Nephron progenitor cell (in vitro differentiated cells): Measurements from ENCODE around the gene RANGRF.

Source experiments
- DNase-seq: peaks from one replicate; pipeline ENCODE4 v3.0.0; 2021
- H3K27ac Mint-ChIP-seq: 2 replicates; pipeline ENCODE4 v1.8.0; 2021; ENCODE audit warnings: mild to moderate bottlenecking, moderate library complexity, mixed read lengths
- H3K27me3 Mint-ChIP-seq: 2 replicates; pipeline ENCODE4 v1.8.0; 2021; ENCODE audit warnings: mild to moderate bottlenecking, low read depth, mixed read lengths; ENCODE audit not compliant: poor library complexity
- H3K36me3 Mint-ChIP-seq: 2 replicates; pipeline ENCODE4 v1.8.0; 2021; ENCODE audit warnings: low read depth, mixed read lengths
- H3K4me1 Mint-ChIP-seq: 2 replicates; pipeline ENCODE4 v1.8.0; 2021; ENCODE audit warnings: mixed read lengths
- H3K4me3 Mint-ChIP-seq: 2 replicates; pipeline ENCODE4 v1.8.0; 2021; ENCODE audit warnings: mild to moderate bottlenecking, moderate library complexity, mixed read lengths
- H3K9me3 Mint-ChIP-seq: 2 replicates; pipeline ENCODE4 v1.8.0; 2021; ENCODE audit warnings: mild to moderate bottlenecking, moderate library complexity, mixed read lengths
- TF ChIP-seq, protein P1 (sequence below): fragments of 200-600 bp; sonication (generic); IDR thresholded peaks from 2 replicates; pipeline ENCODE4 v1.5.0; 2021; ENCODE audit warnings: antibody characterized with exemption

Gene RANGRF

DNA sequence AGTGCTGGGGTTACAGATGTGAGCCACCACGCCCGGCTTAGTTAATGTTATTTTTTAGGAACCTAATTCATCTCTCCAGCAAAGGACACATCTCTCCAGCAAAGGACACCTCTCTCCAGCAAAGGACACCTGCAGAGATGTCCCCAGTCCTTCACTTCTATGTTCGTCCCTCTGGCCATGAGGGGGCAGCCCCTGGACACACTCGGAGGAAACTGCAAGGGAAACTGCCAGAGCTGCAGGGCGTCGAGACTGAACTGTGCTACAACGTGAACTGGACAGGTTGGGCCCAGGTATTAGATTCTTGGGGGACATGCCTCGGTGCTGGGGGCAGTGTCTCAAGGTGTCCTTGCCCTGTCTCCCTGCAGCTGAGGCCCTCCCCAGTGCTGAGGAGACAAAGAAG, 34.7 kb upstream of the RANGRF start:
- TF ChIP-seq, protein P1, sequence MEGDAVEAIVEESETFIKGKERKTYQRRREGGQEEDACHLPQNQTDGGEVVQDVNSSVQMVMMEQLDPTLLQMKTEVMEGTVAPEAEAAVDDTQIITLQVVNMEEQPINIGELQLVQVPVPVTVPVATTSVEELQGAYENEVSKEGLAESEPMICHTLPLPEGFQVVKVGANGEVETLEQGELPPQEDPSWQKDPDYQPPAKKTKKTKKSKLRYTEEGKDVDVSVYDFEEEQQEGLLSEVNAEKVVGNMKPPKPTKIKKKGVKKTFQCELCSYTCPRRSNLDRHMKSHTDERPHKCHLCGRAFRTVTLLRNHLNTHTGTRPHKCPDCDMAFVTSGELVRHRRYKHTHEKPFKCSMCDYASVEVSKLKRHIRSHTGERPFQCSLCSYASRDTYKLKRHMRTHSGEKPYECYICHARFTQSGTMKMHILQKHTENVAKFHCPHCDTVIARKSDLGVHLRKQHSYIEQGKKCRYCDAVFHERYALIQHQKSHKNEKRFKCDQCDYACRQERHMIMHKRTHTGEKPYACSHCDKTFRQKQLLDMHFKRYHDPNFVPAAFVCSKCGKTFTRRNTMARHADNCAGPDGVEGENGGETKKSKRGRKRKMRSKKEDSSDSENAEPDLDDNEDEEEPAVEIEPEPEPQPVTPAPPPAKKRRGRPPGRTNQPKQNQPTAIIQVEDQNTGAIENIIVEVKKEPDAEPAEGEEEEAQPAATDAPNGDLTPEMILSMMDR = no peak
- Mint-ChIP-seq H3K27me3 (no peaks in the 10 kb centered on the region), H3K36me3 (peaks cover 47% of the 10 kb centered on the region), H3K4me3 (no peak overlapping the region), H3K27ac (no peak overlapping the region), H3K9me3 (no peaks in the 10 kb centered on the region), H3K4me1 (peaks cover 19% of the 10 kb centered on the region)
- DNase-seq = no peak

DNA sequence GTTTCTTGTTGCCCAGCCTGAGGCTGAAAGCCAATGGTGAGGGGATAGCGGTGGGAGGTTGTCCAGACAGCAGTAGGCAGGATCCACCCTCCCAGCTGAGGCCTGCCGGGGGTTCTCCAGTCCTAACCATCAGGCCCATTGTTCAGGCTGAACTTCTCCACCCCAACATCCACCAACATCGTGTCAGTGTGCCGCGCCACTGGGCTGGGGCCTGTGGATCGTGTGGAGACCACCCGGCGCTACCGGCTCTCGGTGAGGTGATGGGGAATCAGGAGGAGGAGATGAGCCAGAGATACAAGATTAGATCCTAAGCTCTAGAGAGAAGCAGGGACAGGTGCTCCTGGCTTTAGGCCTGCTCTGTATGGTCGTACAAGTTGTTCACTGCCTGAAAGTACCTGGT, 33.6 kb upstream of the RANGRF start:
- no peak for DNase-seq
- TF ChIP-seq, protein P1 = no peak
- Mint-ChIP-seq H3K9me3 (no peaks in the 10 kb centered on the region), H3K4me1 (peaks cover 10% of the 10 kb centered on the region), H3K27ac (no peak overlapping the region), H3K36me3 (peaks cover 56% of the 10 kb centered on the region), H3K4me3 (no peak overlapping the region), H3K27me3 (no peaks in the 10 kb centered on the region)

DNA sequence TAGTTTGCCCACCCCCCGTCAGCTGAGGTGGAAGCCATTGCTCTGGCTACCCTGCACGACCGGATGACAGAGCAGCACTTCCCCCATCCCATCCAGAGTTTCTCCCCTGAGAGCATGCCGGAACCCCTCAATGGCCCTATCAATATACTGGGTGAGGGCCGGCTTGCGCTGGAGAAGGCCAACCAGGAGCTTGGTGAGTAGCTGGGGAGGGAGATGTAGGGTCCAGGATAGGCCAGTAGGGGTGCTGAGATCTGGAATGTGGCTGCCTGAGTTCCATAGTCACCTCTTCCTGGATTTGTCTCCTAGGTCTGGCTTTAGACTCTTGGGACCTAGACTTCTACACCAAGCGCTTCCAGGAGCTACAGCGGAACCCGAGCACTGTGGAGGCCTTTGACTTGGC, 33.0 kb upstream of the RANGRF start:
- no peaks in the 10 kb centered on the region for H3K9me3 Mint-ChIP-seq
- DNase-seq = no peak
- no peaks in the 10 kb centered on the region for H3K27me3 Mint-ChIP-seq
- H3K4me3 Mint-ChIP-seq = no peak overlapping the region
- TF ChIP-seq, protein P1 = no peak
- H3K27ac Mint-ChIP-seq = no peak overlapping the region
- H3K36me3 Mint-ChIP-seq = peaks cover 59% of the 10 kb centered on the region
- H3K4me1 Mint-ChIP-seq = peaks cover 4% of the 10 kb centered on the region

DNA sequence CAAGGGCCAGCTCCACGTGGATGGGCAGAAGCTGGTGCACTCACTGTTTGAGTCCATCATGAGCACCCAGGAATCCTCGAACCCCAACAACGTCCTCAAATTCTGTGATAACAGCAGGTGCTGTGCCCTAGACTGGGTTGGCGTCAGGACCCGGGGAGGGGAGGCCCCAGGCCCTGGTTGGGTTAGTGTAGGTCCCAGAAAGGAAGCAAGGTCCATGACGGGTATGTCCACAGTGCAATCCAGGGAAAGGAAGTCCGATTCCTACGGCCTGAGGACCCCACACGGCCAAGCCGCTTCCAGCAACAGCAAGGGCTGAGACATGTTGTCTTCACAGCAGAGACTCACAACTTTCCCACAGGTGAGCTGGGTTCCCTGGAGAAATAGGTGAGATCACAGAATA, 32.2 kb upstream of the RANGRF start:
- H3K27me3 Mint-ChIP-seq = no peaks in the 10 kb centered on the region
- no peak for DNase-seq
- no peaks in the 10 kb centered on the region for H3K4me1 Mint-ChIP-seq
- H3K27ac Mint-ChIP-seq = no peak overlapping the region
- peaks cover 63% of the 10 kb centered on the region for H3K36me3 Mint-ChIP-seq
- H3K4me3 Mint-ChIP-seq = no peak overlapping the region
- TF ChIP-seq, protein P1 = no peak
- H3K9me3 Mint-ChIP-seq = no peaks in the 10 kb centered on the region

DNA sequence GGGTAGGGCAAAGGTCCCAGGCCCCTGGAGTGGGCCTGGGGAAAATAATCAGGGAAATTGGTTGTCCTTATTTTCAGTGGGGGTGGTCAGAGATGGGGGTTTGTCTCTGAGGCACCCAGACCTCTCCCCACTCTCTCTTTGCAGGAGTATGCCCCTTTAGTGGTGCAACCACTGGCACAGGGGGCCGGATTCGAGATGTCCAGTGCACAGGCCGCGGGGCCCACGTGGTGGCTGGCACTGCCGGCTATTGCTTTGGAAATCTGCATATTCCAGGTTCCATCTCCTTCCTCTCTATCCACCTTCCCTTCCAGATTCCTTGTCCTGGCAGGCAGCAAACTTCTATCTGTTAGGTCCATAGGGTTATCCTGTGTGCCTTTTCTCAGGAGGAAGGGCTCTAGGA, 31.8 kb upstream of the RANGRF start:
- H3K27ac Mint-ChIP-seq = no peak overlapping the region
- no peaks in the 10 kb centered on the region for H3K27me3 Mint-ChIP-seq
- H3K9me3 Mint-ChIP-seq = no peaks in the 10 kb centered on the region
- DNase-seq = no peak
- no peak overlapping the region for H3K4me3 Mint-ChIP-seq
- H3K36me3 Mint-ChIP-seq = peaks cover 67% of the 10 kb centered on the region
- H3K4me1 Mint-ChIP-seq = no peaks in the 10 kb centered on the region
- TF ChIP-seq, protein P1 = no peak

DNA sequence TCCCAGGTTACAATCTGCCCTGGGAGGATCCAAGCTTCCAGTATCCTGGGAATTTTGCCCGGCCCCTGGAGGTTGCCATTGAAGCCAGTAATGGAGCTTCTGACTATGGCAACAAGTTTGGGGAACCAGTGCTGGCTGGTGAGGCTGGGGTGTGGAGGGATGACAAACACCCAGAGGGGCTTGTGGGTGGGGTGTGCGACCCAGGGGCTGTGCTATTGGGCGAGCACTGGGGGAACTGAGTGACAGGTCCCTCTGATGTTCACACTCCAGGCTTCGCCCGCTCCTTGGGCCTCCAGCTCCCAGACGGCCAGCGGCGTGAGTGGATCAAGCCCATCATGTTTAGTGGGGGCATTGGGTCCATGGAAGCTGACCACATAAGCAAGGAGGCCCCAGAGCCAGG, 30.7 kb upstream of the RANGRF start:
- H3K27ac Mint-ChIP-seq = no peak overlapping the region
- TF ChIP-seq, protein P1 = no peak
- no peaks in the 10 kb centered on the region for H3K27me3 Mint-ChIP-seq
- DNase-seq = no peak
- H3K9me3 Mint-ChIP-seq = no peaks in the 10 kb centered on the region
- H3K36me3 Mint-ChIP-seq = peaks cover 76% of the 10 kb centered on the region
- no peak overlapping the region for H3K4me3 Mint-ChIP-seq
- no peaks in the 10 kb centered on the region for H3K4me1 Mint-ChIP-seq
